B cell (primary cell): ENCODE results near the gene ZC3H18.

ENCODE experiments used
- EZH2 ChIP-seq: IDR thresholded peaks from 2 replicates; pipeline ENCODE4 v1.6.1; 2012; ENCODE audit warnings: borderline replicate concordance, low read depth, mild to moderate bottlenecking, moderate library complexity, low read length; ENCODE audit not compliant: insufficient read depth, poor library complexity, severe bottlenecking
- TF ChIP-seq, protein P1 (sequence below): fragments of 200-600 bp; IDR thresholded peaks from one replicate; pipeline ENCODE4 v1.8.0; 2022; ENCODE audit warnings: antibody characterized with exemption, mild to moderate bottlenecking

GRCh38 chr16:88552815-88553214, 17.4 kb upstream of the ZC3H18 start:
- TF ChIP-seq, protein P1, sequence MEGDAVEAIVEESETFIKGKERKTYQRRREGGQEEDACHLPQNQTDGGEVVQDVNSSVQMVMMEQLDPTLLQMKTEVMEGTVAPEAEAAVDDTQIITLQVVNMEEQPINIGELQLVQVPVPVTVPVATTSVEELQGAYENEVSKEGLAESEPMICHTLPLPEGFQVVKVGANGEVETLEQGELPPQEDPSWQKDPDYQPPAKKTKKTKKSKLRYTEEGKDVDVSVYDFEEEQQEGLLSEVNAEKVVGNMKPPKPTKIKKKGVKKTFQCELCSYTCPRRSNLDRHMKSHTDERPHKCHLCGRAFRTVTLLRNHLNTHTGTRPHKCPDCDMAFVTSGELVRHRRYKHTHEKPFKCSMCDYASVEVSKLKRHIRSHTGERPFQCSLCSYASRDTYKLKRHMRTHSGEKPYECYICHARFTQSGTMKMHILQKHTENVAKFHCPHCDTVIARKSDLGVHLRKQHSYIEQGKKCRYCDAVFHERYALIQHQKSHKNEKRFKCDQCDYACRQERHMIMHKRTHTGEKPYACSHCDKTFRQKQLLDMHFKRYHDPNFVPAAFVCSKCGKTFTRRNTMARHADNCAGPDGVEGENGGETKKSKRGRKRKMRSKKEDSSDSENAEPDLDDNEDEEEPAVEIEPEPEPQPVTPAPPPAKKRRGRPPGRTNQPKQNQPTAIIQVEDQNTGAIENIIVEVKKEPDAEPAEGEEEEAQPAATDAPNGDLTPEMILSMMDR, result no peak
- no peak for TF ChIP-seq EZH2
